Islet precursor cell (in vitro differentiated cells): ENCODE measurements around the gene PHF2.
"Not testable (repeated sequence)": the region's sequence is repeated elsewhere in the genome, so short reads cannot be mapped to it uniquely, and the experiment has no call there.

ENCODE experiments used
- DNase-seq: peaks from one replicate; pipeline ENCODE4 v3.0.0-alpha.2; 2018

The PHF2 gene

DNA sequence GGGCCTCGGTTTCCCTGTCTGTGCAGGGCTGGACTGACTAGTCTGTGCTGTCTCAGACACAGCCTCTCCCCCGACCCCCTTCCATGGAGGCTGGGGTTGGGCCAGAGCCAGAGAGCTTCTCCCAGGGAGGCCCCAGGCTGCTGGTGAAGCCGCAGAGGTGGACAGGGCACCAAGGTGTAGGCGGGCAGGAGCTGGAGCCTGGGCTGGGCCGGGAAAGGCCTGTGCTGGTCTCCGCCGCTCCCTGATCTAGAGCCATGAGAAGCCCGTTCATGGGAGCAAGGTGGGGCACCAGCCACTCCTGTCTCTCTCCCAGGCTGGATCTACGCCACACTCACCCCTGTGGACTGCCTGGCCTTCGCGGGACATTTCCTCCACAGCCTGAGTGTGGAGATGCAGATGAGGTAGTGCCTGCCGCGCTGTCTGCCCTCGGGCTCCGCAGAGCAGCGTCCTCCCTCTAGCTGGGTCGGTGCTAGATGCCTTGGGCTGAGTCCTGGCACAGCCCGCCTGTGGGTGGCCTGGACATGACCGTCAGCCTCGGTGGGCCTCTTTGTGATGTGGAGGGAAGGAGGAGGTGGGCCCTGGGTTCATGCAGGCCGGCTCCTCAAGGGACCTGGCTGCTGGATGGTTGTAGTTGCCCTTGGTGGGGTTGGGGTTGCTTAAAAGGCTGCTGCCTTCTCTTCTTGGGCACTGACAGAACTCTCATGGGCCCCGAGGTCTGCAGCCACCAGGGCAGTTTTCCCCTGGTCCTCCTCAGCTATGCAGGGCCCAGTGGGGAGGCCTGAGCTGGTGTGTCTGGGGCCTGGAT, 79.4 kb downstream of the PHF2 start:
- DNase-seq, result no peak

DNA sequence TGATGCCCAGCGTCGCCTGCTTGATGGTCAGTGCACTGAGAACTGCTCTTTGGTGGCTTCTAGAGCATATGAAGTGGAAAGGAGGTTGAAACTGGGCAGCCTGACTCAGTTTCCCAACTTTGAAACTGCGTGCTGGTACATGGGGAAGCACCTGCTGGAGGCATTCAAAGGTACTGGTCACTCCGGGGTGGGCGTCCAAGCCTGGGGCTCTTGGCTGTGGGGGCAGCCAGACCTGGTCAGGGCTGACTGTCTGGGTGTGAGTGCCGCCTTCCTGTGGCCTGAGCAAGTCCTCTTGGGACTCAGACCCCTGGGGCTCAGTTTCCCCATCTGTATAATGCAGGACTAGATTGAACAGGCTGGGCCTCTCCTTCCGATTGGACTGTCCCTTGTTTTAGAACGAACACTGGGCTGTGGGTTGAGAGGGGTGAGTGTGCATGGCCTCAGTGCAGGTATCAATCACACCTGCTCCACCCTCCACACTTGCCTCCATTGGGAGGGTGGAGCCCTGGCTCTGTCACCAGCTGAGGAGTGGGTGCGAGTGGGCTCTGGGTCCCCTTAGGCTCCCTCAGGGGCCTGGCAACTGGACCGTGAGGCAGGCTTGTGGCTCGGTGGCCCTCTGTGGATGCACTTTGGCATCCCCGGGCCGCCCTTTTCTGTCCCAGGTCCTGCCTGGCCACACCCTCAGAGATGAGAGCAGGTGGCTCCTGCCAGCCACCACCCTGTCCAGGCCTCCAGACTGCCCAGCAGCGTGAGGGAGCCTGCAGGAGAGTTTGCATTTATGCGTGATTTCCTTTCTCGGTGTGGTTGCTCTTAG, 80.2 kb downstream of the PHF2 start:
- no peak for DNase-seq

DNA sequence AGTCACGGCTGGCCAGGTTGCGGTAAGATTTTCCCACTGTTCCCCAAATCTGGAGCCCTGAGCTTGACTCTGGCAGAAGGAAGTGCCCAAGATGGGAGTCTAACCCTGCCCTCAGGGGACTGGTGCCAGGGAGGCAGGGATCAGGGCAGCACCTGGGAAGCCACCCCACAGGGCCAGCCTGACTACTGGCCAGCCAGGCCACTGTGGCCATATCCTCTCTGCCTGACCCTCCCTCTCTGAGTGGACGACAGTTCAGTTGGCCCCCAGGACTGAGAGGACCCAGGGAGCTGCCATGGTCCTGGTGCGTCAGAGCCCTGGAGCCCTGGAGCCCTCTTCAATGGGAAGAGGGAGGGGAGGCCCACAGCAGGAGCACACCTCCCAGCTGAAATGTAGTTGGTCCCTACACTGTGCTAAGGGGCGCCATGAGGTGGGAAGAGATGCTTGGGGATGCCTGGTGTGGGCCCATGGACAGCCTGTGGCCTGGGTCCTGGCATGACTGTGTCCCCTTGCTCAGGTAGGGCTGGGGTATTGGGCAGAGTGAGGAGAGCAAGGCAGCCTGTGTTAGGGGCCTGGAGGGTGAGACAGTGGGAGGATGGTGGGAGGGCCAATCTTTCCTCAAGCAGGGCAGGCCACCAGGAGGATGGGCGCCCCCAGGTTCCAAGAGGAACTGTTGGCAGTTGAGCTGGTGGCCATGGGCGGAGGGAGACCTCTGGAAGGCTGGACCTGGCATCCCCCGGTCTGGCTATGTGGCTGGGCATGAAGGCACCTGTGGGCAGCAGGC, 81.1 kb downstream of the PHF2 start:
- DNase-seq, result no peak

DNA sequence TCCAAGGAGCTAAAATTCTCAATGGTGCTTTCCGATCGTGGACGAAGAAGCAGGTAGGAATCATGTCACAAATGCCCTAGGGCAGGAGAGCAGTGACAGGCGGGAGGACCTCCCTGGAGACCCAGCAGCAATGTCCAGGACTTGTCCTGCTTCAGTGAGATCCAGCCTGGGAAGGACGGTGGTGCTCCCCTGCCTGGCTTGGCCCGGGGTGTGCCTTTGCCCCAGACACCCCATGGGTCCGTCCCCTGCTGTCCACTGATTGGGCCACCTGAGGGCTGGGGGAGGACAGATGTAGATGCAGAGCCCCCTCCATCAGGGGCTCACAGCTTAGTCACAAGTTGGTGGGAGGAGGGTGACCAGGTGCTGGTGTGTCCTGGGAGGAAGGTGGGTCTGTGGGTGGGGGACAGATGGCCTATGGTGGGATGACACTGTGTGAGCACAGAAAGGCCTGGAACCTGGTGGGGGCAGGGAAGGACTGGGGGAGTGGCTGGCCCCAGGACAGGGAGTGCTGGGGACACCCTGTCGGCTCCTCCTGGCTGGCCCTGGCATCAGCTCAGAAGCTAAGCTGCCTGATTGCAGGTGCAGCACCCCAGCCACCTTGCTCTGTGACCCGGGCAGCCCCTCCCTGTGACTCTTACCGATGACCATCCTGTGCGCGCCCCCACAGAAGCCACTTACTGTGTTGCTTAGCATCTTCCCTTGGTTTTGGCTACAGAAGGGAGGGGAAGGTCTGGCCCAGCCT, 82.0 kb downstream of the PHF2 start:
- no peak for DNase-seq

DNA sequence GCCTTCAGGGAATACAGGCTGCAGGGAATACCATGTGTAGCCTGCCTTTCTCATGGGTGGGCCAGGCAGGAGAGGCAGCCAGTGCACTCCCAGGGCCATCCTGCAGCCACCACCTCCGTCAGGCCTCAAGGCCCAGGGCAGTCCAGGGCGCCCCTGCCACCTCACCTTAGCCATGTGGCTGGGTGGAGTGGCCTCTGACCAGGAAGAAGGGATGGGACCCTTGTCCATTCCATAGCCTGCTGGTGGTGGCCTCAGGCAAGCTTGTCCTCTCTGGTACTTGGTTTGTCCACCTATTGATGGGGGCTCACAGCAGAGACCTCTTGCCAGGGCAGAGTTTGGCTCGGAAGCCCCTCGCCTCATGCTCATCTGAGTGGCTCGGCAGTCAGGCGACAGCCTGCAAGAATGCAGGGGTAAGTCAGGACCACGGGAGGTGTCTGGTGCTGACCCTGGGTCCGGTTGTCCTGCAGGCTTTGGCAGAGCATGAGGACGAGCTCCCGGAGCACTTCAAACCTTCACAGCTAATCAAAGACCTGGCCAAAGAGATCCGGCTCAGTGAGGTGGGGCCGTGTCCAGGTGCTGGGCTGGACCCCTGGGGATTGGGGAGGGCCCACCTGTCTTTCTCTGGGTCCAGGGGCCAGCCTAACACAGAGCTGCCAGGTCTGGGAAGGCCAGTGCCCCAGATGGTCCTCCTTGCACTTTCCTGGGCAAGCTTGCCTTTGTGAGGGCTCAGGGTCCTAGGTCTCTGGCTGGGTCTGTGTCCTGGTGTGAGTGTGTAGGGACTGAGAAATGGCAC, 82.9 kb downstream of the PHF2 start:
- DNase-seq, result no peak

DNA sequence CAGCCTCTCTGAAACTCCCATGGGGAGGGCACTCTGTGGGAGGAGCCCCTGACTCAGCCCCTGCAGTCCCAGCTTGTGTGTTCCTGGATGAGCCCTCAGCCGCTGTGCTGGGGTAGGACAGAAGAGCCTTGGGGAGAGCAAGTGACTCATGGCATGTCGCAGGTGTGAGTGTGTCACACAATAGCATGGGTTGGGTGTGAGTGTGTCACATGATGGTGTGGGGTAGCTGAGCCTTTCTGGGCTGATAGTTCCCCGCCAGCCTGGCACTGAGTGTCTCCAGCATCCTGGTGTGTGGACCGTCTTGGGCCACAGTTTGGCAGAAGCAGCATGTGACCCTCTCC, 83.4 kb downstream of the PHF2 start:
- DNase-seq, result no peak

DNA sequence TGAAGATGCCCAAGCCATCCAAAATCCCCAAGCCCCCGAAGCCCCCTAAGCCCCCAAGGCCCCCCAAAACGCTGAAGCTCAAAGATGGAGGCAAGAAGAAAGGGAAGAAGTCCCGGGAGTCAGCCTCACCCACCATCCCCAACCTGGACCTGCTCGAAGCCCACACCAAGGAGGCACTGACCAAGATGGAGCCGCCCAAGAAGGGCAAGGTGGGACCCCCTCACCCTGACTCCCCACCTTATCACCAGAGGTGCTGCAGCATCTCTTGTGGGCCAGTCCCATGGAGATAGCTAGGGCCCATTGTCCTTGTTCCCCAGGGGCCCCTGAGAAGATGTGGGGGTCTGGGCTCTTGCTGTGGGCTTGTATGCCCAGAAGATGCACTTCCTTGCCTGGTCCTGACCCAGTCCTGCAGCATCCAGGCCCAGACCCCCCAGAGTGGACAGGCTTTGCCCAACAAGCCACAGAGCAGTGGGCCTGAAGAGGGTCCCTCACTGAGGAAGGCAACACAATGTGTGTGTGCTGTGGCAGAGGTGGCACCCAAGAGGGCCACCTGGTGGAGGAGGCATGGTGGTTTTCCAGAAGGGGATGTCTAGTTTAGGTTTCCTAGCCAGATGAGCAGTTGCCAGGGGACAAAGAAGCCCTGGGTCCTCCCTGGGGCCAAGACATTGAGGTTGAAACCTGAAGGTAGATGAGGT, 84.1 kb downstream of the PHF2 start:
- no peak for DNase-seq

DNA sequence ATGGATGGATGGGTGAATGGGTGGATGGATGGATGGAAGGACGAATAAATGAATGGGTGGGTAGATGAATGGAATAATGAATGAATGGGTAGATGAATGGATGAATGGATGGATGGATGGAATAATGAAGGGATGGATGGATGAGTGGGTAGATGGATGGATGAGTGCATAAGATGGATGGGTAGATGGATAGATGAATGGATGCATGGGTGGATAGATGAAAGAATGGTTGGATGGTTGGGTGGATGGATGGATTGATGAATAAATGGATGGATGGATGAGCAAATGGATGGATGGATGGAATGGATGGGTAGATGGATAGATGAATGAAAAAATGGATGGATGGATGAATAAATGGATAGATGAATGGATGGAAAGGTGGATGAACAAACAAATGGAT, 85.2 kb downstream of the PHF2 start:
- no peak for DNase-seq

DNA sequence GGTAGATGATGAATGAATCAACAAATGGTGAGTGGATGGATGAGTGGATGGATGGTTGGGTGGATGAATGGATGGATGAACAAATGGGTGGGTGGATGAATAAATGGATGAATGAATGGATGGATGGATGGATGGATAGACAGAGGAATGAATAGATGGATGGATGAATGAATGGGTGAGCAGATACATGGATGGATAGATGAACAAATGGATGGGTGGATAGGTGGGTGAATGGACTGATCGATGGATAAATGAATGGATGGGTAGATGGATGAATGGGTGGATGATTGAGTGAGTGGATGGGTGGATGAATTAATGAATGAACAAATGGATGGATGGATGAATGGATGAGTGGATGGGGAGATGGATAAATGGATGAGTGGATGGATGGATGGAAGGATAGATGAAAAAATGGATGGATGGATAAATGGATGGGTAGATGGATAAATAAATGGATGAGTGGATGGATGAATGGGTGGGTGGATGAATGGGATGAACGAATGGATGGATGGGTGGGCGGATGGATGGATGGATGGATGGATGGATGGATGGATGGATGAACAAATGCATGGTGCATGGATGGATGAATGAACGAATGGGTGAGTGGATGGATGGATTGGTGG, 85.7 kb downstream of the PHF2 start:
- no peak for DNase-seq

DNA sequence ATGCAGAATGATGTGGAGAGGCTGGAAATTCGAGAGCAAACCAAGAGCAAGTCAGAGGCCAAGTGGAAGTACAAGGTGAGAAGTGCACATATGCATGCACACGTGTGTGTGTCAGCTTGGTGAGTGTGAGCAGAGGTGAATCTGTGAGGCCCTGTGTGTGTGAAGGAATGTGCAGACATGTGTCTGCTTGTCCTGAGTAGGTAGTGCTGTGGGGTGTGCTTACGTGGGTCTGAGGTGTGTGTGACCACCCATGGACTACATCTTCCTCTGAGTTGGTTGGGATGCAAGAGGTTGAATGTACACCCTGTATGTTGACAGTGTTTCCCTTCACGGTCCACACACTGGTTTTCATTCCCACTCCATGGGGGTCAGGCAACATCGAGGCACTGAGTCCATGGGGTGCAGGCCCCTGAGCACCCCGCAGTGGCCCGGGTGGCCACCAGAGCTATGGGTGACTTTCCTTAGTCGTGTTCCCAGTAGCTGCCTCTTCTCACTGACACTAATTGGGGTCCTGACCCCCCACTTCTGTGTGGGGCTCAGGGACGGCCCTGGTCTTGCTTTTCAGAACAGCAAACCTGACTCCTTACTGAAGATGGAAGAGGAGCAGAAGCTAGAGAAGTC, 86.7 kb downstream of the PHF2 start:
- no peak for DNase-seq

DNA sequence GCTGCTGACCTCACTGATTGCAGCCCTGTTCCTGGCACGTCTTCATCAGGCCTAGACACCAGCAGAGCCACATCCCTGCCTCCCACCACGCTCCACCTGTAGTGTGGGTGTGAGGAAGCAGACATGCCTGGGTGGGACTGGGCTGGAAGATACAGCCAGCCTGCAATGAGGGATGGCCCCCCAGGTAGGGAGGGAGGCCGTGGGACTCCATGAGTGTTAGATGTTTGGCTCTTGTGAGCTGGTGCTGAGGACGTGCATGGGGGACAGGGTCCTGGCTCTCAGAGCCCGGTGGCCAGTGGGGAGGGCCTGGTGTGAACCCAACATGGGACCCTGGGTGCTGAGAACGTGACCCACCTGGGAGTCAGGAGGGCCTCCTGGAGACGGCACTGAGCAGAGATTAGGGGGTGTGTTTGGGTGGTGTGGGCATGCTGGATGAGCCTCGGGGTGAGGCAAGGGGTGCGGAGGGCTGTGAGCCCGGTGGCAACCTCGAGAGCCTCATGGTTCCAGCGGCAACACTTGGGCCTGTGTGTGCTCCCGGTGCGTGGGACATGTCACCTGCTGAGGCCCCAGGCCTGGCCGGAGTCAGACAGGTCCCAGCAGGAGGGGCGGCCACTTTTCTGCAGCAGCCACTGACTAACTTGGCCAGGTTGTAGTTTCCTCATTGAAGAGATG, 87.6 kb downstream of the PHF2 start:
- DNase-seq, result no peak

DNA sequence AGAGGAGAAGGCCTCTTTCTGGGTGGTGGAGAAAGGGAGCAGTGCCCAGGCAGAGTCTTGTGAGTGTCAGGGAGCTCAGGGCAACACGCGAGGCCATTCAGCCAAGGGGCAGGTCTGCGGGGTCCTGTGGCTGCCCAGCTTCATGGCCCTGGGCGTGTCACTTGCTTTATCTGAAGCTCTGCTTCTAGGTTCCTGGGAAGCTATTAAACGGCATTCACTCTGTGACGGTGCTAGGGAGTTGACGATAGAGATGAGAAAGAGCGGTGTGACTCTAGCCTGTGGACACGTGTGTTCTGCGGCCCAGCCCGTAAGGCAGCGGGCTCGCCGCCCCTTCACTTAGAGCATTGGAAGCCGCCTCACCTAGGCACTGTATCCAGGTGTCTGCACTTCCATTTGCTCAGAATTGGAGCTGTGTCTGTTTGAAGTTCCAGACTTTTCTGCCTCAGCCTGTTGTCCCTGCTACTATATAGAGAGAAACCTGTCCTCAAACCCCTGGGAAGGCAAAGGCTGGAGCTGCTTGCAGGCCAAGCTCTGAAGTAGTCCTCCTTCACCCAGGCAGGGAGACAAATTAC, 88.3 kb downstream of the PHF2 start:
- no peak for DNase-seq

DNA sequence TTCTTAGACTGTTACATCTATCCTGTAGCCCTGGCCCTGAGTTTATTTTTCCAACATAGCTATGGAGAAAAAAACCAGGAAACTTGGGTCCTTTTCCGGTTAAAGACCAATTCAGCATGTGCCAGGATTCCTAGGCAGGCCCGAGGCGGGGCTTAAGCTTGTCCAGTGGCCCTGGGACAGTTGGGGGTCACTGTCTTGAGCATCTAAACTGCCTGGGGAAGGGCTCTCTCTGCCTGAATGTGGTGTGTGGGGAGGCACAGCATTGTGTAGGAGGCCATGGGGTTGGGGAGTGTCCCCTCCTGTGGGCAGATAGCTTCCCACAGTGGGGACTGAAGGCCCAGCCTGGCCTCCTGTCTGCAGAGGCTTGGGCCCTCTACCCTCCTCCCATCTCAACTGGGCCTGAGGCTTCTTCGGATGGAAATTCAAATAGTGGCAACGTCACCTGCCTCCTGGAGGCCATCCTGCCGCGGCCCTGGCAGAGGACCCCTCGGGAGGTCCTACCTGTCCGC, 88.8 kb downstream of the PHF2 start:
- peak; percentile 32 for DNase-seq

DNA sequence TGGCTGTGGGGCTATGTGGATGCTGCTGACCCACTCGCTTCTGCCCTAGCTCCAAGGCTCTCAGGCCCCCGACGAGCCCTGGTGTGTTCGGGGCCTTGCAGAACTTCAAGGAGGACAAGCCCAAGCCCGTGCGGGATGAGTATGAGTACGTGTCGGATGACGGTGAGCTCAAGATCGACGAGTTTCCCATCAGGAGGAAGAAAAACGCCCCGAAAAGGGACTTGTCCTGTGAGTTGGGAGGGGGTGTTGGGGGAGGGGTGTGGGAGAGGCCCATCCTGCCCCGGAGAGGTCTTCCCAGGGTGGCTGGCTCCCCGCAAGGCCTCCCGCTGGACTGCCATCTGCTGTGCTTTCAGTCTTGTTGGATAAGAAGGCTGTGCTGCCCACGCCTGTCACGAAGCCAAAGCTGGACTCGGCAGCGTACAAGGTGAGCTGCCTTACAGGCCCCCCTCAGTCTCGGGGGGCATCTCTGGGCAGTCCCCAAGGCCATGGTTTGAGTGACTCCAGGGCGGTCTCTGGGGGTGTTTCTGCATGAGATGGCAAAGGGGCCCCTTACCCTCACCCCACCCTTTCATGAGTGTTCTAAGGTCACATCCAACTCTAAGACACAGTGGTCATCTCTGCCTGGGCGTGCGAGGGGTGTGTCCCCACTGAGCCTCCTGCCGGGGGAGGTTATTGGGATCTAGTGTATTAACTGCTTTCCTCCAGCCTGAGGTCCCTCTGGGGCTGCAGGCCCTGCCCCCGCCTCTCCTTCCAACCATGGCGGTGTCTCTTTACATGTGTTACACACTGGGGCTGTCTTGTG, 89.5 kb downstream of the PHF2 start:
- peak; percentile 41 for DNase-seq

DNA sequence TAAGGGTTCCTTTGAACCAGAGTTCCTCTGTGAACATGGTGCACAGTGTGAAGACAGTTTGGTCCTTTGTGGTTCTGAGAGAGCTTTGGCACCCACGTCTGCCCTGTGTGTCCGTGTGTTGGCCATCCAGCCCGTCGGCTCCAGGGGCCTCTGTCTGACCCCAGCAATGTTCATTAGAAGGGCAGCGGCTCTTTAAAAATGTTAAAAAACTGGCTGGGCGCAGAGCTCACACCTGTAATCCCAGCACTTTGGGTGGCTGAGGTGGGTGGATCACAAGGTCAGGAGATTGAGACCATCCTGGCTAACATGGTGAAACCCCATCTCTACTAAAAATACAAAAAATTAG, 90.0 kb downstream of the PHF2 start:
- DNase-seq, result not testable (repeated sequence)

DNA sequence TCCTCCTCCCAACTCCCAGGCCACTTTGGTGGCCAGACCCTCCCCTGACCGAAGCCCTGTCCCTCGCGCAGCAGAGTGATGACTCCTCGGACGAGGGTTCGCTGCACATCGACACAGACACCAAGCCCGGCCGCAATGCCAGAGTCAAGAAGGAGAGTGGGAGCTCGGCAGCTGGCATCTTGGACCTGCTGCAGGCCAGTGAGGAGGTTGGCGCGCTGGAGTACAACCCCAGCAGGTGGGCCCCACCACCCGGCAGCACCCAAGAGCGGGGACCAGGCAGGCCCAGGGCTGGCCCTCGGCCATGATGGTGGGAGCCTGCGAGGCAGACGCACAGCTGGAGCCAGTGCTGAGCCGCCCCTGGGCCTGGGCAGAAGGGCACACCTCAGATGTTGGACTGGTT, 90.6 kb downstream of the PHF2 start:
- peak; percentile 46 for DNase-seq

DNA sequence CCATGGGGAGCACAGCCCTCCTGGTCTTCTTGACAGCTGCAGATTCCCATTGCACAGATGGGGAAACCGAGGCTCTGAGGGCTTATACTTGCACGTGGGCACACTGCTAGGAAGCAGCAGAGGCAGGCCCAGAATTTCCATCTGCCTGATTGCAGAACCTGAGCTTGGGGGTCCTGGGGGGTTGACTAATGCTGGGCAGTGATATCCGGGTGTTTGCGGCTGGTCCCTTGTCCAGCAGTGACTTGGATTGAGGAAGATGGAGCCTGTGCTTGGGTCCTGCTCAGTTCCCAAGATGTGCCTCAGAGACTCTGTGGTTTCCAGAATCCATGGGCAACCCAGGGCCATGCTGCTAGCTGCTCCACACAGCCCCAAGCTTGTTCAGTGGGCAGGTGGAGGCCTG, 91.2 kb downstream of the PHF2 start:
- no peak for DNase-seq

DNA sequence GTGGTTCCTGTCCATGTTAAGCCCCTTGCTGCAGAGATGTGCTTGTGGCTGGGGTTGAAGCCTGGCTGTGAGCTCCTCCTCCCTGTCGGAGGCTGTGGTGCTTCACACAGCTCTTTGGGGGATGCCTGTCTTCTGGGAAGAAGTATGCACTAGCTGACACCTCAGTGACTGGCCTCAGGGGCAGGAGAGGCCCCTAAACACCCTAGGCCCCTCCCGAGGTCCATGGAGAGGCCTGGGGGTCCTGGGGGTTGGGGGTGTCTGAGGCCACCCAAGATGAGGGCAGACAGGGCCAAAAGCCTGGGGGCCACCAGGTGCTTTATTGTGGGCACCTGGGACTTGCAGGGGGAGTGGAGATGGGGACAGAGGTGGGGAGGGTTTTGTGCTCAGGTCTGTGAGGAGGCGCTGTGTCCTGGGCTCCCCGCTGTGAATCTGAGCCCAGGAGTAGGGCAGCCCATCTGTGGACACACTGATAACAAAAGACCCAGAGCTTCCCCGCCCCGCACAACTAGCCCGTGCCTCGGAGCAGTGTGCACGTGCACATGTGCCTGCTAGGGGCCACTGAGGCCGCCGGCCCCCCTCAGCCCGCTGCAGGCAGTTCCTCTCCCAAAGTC, 92.0 kb downstream of the PHF2 start:
- DNase-seq, result peak; percentile 44
